H54 (cell line): ENCODE measurements around the gene GPR18.

Source experiments
- DNase-seq: peaks from one replicate; pipeline ENCODE4 v3.0.0; 2011; ENCODE audit warnings: low spot score, mixed read lengths; ENCODE audit not compliant: insufficient read length
- FAIRE-seq: peaks from 3 replicates; lab custom pipeline; 2011; peaks lifted over from hg19 to GRCh38; lab: Jason Lieb, UNC
- POLR2A ChIP-seq: IDR thresholded peaks from 2 replicates; pipeline ENCODE4 v1.6.1; 2011; ENCODE audit warnings: low read depth, mild to moderate bottlenecking, low read length

Gene GPR18, protein sequence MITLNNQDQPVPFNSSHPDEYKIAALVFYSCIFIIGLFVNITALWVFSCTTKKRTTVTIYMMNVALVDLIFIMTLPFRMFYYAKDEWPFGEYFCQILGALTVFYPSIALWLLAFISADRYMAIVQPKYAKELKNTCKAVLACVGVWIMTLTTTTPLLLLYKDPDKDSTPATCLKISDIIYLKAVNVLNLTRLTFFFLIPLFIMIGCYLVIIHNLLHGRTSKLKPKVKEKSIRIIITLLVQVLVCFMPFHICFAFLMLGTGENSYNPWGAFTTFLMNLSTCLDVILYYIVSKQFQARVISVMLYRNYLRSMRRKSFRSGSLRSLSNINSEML

DNA sequence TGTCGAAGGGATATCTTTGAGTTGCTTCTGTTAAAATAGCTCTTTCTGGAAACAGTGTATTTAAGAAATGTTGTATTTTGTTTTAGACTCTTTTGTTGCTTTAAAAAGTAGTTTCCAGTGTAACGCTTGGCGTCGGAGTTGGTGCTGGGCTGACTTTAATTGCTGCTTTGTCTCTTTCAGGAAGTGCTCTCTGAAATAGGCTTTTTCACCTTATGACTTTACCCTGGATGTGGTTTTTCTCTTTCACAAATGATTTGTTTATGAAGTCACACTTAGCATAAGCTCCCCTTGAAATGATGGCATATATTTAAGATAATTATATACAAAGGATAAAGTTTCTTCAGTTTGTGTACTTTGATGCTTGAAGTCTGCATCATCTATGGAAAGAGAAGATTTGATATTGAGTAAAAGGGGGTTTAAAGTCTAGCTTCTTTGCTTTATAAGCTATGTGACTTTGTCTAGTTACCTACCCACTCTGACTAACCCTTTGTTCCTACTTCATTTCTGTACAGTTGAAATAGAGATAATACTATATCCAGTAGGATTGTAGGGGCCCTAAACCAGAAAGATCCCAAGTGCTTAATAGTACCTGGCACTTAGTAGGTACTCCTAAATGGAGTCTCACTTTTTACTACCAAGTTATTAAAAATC, at the start of gene GPR18:
TSS of gene GPR18 (minus strand) at position 170 of the 651 bp plus-strand sequence. CDS start 2,507 bp downstream, outside the sequence.
- no peak for TF ChIP-seq POLR2A
- FAIRE-seq, result peak; percentile 45
- no peak for DNase-seq

DNA sequence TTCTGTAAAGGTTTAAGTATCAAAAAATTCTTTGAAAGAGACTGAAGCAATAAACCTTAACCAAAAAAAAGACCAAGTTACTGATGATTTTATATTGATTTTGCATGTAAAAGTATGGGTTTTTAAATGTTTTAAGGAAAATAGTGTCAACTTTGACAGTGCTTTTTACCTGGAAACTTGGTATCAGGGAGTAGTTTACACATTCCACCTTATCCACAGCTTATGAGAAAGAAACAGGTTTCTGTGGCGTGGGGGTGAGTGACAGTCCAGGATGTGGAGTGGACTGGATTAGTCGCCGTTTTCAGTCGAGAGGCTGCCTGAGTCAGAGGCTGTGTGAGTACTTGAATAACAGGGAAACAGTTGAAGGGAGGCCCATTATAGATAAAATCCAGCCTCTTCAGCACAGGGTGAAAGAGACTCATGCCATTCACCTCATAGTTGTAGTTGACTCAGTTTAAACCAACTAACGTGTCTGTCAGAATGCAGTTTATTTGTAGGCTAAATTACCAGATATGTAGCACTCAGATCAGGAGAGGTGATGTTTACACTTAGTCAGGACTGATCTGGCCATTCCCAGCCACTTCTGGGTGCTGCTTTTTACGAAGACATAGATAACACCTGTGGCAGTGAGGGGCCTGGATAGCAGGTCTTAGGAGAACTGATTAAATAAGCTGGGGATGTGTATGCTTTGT, 49.6 kb upstream of the GPR18 start:
- TF ChIP-seq POLR2A, result no peak
- DNase-seq (peak; percentile 71), FAIRE-seq (peak; percentile 99)

DNA sequence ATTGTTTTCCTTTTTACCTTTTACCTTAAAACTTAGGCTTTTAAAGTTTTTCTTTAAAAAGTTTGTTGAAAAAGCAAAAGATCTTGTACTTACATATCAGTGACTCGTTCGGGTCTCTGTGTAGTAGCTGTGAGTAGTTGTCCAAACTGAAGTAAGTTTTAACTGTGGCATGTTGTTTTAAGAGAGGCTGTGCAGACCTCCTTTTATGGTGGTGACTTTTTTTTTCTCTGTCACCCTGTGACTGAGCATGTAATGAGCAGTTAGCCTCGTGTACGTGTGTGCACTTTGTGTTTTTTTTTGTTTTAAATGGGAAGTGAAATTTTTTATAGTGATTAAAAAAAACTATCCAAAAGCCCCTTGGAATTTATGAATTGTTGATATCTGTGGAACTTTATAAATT, 49.1 kb upstream of the GPR18 start, which contains the start of gene GPR183:
TSS of gene GPR183 (minus strand) at position 153 of the 400 bp plus-strand sequence. CDS start 11,254 bp downstream, outside the sequence.
- TF ChIP-seq POLR2A, result no peak
- DNase-seq (no peak), FAIRE-seq (no peak)

DNA sequence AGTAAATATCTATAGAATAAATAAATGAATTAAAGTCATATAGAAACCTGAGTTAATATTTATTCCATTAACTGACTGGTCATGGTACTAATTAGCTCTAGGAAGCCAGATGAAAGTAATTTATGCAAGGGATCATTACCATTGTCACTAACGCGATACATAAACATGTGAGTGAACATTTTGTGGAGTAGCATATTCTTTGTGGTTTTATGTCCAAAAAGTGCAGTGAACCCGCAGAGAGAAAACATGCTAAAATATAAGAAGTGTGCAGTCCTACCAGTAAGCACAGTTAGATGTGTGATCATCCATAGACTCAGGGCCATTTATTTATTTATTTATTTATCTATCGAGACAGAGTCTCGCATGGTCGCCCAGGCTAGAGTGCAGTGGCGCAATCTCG, 47.4 kb upstream of the GPR18 start:
- DNase-seq (no peak), FAIRE-seq (peak; percentile 38)
- TF ChIP-seq POLR2A, result no peak

DNA sequence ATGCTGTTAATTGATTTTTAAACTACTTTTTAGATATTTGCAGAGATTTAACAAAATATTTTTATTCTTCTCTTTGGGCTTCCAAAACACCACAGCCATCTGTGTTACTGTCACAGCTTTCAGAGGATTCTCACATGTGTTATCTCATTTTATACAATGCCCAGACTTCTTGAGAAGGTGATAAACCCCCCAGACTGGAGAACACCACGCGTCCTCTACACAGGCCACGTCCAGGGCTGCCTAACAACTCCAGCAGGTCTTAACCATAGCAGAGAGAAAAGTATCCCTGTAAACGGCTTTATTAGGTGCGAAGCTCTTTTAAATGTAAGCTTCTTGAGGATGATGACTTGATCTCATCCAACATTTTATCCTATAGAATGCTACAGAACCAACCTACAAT, 47.0 kb upstream of the GPR18 start:
- no peak for DNase-seq
- TF ChIP-seq POLR2A, result no peak
- FAIRE-seq, result no peak

DNA sequence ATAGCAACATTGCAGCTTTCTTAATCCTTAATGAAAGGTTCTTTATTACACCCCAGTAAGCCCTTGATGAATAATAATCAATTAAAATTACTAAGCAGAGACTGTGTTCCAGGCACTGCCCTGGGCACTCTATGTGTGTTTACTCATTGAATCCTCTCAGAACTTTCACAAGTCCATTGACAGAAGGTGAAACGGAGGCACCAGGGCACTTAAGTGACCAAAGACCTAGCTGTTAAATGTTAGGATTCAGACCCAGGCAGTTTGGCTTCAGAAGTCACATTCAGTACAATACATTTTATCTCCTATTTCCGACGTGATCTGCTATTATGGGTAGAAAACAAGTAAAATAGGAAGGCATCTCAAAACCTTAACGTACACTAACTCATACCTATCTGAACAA, 46.4 kb upstream of the GPR18 start:
- DNase-seq (no peak), FAIRE-seq (peak; percentile 64)
- TF ChIP-seq POLR2A, result no peak

DNA sequence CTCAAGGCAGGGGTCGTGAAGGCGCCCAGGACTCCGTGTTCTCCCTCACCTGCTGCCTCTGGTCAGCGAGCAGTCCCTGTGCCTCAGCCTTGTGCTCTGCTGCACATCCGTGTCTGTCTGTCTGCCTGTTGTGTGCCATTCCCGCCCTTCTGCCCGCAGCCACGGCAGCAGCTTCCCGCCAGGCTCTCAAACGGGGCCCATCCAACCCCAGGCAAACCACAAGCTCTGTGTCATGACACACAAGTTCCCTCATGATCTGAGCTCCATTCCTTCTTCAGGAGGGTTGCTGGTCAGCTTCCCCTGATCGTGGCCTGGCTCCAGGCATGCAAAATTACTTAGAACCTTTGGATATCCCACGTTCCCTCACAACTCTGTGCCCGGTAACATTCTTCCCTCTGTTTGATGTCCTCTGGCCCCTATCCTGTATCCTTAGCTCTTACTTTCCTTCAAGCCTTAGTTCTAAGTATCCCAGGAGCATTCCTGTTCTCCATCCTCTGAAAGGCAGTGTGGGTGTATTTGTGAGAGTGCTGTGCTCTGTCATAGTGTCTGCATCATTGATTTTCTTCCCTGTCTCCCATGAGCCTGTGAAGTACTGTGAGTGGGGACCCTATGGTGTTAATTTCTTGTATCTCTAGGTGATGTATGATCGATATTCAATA, 45.8 kb upstream of the GPR18 start:
- no peak for FAIRE-seq
- DNase-seq, result no peak
- no peak for TF ChIP-seq POLR2A

DNA sequence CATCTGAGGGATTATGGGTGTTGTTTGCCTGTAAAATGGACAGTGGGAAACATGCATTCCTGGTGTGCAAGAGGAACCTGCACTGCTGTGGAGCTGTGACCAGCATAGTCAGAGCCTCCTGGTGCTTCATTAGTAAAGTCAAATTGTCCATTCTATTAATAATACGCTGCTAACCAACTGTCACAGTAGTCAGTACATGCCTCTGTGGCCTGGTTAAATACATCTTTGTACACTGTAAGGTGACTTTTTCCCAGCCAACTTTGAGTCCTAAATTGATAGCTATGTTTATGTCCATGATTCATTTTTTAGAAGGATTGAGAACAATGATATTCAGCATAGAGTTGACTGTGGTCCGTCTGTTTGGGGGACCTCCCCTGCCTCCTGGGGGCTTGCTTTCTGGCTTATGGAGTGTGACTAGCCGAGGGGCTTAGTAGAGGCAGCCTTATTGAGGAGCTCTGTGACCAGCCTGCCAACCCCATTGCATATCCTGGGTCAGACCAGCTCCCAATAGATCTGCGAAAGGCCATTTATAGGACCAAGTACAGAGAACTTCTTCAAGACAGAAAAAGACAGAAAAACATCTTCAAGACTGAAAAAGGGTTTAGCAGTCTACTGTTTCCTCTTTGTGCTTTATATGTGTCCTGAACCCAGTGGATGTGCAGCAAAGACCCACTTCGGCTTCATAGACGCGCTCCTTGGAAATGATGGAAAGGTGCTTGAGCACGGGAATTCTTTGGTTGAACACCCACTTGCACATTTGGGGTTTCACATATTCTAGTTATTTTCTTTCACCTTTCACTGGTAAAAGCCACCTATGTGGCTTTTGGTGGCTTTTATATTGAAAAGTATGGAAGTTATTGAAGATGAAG, 44.7 kb upstream of the GPR18 start:
- DNase-seq, result no peak
- TF ChIP-seq POLR2A, result no peak
- peak; percentile 87 for FAIRE-seq

DNA sequence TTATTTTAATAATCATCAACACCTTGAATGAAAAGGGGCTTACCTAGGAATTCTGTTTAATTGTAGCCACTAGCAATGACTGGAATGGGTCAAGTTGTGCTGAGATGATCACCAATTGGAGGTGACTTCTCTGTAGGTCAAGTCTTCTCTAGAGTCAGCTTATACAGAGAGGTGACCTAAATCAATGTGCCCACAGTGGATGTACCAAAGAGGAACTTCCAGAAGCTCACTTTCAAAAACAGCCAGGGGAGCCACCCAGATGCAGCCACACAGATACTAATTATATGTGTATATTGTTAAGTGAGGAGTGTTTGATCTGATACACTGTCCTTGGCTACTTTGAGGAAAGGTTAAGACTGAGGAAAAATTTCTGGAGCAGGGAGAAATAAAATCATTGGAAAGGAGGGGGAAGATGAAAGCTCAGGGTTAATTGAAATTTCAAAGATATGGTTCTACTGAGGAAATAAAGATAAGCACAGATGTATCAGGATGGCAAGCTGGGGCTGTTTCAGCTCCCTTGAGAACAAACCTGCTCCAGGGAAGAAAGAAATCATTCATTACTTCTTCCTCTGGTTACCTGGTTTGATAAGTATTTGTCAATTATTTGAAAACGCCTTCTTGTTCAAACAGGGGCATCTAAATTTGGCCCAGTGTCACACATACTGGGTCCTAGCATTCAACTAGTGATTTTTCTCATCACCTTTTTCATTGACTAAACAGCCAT, 43.9 kb upstream of the GPR18 start:
- no peak for TF ChIP-seq POLR2A
- no peak for DNase-seq
- no peak for FAIRE-seq

DNA sequence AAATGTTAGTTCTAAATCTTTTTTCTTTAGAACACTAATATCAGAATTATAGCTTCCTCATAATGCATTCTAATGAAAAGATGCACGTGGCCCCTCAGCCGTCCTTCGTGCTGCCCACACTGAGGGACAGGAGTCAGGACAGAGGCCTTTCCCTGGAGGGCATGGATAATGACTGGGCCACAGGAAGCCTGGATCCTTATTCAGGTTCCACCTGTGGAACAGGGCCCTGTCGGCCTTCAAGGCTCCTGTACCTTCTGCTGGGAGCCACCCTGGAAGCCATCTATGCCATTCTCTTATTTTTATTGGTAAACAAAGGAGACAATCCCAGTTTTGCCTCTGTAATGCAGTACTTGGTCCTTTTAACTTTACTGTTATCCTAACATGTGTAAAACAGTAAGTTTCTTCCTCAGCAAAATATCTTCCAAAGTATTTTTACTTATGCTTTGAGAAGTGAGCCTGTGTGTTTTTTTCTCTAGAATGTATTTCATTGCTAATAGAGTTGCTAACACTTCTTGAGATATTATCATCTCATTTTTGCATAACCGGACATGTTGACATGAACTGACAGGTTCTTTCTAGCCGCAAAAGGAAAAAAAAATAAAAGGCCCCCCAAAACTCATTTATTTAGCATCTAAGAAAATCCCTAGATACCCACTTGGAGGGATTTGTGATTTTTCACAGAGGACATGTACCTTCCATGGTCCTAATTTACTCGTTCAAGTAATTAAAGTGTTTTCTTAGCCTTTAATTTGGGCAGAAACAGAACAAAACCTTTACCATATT, 43.1 kb upstream of the GPR18 start:
- DNase-seq (no peak), FAIRE-seq (peak; percentile 69)
- no peak for TF ChIP-seq POLR2A

DNA sequence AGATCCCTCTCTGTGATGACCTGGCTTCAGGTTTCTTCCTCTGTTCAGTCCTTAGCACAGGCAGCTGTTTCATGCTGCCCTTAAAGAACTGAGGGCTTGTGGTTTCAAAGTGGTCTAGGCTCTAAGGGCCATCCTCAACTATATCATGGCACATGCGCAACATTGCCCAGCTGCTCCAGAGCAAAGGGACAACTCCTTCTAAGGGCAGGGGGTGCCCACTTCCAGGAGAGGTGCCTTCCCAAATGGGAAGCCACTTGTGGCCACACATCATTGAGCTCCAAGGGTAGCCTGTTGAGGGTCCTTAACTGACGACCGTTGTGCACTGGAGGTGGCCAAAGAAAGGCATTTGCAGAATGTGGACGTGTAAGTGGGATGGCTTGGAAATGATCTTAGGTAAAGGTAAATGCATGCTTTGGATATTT, 41.8 kb upstream of the GPR18 start:
- TF ChIP-seq POLR2A, result no peak
- DNase-seq, result no peak
- peak; percentile 80 for FAIRE-seq

DNA sequence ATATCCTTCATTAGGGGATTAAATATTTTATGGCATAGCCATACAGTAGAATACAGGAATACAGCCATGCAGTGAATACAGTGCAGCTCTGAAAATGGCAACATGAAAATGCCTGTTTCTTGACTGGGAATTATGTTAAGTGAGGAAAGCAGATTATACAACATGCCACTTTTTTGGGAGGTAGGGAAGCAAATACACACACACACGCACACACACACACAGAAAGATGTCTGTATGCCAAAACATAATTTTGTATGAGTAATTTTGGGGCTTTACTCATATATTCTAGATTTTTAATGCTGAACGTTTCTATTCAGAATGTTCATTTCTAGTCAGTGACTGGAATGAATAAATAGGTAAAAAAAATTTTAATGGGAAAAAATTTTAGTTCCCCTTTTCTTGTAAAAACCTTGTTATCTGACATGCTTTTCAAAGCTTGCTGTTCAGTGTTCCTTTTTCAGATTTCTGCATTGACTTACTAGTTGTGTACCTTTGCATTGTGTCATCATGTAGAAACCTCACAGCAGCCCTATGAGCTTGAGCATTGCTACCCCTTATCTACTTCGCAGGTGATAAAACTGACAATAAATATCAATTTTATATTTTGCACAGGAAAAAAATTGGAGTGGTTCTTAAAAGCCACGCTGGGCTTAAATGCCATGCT, 41.2 kb upstream of the GPR18 start:
- FAIRE-seq, result peak; percentile 23
- no peak for DNase-seq
- no peak for TF ChIP-seq POLR2A
